AG09319 (cell line): ENCODE data around the gene TOP3B.

Experiments used
- DNase-seq: peaks from one replicate; pipeline ENCODE4 v3.0.0-alpha.2; 2010; ENCODE audit warnings: low read depth; ENCODE audit errors: extremely low read depth
- TF ChIP-seq, protein P1 (sequence below): IDR thresholded peaks from 2 replicates; pipeline ENCODE4 v1.5.1; 2011; ENCODE audit warnings: low read depth, mild to moderate bottlenecking, inconsistent platforms, low read length, moderate library complexity

TOP3B gene

GRCh38 chr22:22025320-22026156 is 43.0 kb upstream of the TOP3B start:
- TF ChIP-seq, protein P1, sequence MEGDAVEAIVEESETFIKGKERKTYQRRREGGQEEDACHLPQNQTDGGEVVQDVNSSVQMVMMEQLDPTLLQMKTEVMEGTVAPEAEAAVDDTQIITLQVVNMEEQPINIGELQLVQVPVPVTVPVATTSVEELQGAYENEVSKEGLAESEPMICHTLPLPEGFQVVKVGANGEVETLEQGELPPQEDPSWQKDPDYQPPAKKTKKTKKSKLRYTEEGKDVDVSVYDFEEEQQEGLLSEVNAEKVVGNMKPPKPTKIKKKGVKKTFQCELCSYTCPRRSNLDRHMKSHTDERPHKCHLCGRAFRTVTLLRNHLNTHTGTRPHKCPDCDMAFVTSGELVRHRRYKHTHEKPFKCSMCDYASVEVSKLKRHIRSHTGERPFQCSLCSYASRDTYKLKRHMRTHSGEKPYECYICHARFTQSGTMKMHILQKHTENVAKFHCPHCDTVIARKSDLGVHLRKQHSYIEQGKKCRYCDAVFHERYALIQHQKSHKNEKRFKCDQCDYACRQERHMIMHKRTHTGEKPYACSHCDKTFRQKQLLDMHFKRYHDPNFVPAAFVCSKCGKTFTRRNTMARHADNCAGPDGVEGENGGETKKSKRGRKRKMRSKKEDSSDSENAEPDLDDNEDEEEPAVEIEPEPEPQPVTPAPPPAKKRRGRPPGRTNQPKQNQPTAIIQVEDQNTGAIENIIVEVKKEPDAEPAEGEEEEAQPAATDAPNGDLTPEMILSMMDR: no peak
- DNase-seq: no peak

- TF ChIP-seq, protein P1: no peak
- DNase-seq: no peak
These were observed 41.9 kb upstream of the TOP3B start for GRCh38 chr22:22024440-22024839.

DNA sequence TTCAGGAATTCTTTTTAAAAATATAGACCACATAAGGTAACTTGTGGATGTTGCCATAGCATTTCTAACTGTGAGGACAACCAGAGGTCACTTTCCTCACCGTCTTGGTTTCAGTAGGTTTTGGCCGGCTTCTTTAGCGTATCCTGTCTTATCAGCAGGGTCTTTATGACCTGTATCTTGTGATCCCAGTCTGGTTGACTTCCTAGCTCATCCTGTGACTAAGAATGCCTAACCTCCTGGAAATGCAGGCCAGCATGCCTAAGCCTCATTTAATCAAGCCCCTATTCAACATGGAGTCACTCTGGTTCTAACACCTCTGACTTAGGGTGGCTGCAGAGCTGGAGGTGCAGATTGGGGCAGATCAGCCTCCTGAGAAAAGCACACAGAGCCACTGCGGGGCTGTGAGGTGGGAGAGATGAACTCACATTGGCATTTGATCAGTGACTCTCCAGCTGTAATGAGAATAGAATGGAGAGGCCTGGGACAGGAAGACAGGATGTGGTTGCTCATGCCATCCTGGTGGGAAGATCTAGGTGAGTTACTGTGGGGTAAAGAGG is 41.1 kb upstream of the TOP3B start:
- TF ChIP-seq, protein P1: no peak

DNA sequence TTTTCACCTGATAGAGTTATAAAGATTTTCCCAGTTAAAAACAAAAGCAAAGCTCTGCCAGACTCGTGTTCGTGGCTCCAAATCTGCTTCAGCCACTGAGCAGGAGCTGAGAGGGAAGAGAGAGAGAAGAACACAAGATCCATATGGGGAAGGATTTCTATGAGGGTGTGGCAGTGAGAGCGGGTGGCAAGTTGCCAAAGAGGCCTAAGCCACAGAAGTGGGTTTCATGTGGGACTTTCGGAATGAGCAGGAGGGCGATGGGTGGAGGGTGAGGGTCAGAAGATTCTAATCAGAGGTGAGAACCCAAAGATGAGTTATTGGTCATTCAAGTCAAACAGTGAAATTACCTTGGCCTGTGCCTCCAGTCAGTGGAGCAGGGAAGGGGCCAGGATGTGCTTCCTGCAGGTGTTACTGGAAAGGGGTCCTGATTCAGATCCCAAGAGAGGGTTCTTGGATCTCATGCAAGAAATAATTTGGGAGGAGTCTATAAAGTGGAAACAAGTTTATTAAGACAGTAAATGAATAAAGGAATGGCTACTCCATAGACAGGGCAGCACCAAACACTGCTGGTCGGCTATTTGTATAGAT is 40.5 kb upstream of the TOP3B start:
- no peak for DNase-seq
- TF ChIP-seq, protein P1: no peak

More for the DNA sequence above, 41.1 kb upstream of the TOP3B start:
- no peak for DNase-seq

DNA sequence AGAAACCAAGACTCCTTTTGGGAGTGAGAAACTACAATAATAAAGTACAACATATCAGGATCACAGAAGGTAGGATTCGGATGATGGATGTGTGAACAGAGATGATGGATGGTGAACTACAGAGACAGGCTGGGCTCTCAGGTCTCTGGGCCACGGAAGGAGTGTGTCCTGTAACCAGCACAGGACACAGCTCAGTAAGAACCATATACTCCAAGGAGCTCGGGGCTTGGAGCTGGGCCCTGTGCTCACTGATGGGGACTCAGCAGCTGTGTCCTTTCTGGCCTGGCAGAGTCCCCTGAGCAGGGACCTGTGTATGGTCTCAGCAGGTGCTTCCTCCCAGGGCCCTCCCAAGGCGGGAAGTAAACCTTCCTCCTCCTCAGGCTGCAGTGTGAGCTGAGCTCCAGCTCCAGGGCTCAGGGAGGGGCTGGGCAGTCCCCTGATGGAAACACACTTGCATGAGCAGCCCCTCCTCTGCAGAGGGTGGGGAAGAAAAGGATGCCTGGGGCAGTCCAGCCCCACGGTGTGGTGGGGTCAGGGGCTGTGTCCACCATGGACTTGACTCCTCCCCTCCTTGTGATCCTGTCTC is 39.8 kb upstream of the TOP3B start:
- DNase-seq: no peak

GRCh38 chr22:22021162-22021750 is 38.7 kb upstream of the TOP3B start:
- TF ChIP-seq, protein P1: no peak
- DNase-seq: no peak

More for the DNA sequence above, 39.8 kb upstream of the TOP3B start:
- TF ChIP-seq, protein P1: no peak
